IPS-18c (cell line): ENCODE measurements around the gene SCUBE3.

Experiments
- H3K4me3 ChIP-seq: 2 replicates; pipeline ENCODE4 v1.7.0; 2013; ENCODE audit warnings: low read depth, mild to moderate bottlenecking, low read length, moderate library complexity; ENCODE audit not compliant: insufficient read depth
- H3K9me3 ChIP-seq: one replicate; pipeline ENCODE4 v1.6.1; 2013; ENCODE audit warnings: mild to moderate bottlenecking, low read length, moderate library complexity; ENCODE audit not compliant: control insufficient read depth, insufficient read depth

SCUBE3 gene

GRCh38 chr6:35219683-35220326 lies 6.0 kb downstream of the SCUBE3 start:
- Histone ChIP-seq H3K4me3 (no peak overlapping the region), H3K9me3 (no peaks in the 10 kb centered on the region)

GRCh38 chr6:35220711-35221110 lies 7.0 kb downstream of the SCUBE3 start:
- no peak overlapping the region for H3K4me3 ChIP-seq
- no peaks in the 10 kb centered on the region for H3K9me3 ChIP-seq

- Histone ChIP-seq H3K9me3 (no peaks in the 10 kb centered on the region), H3K4me3 (no peak overlapping the region)
These were observed 9.6 kb downstream of the SCUBE3 start for GRCh38 chr6:35223396-35223795.

- H3K4me3 ChIP-seq, result no peak overlapping the region
- no peaks in the 10 kb centered on the region for H3K9me3 ChIP-seq
These were observed 11.0 kb downstream of the SCUBE3 start for GRCh38 chr6:35224720-35225119.

- Histone ChIP-seq H3K4me3 (no peak overlapping the region), H3K9me3 (no peaks in the 10 kb centered on the region)
These were observed 14.7 kb downstream of the SCUBE3 start for GRCh38 chr6:35228481-35228880.

- no peak overlapping the region for H3K4me3 ChIP-seq
These were observed 15.5 kb downstream of the SCUBE3 start for GRCh38 chr6:35229304-35229703.

GRCh38 chr6:35230498-35230897 lies 16.7 kb downstream of the SCUBE3 start:
- Histone ChIP-seq H3K9me3 (no peaks in the 10 kb centered on the region), H3K4me3 (no peak overlapping the region)

More at GRCh38 chr6:35229304-35229703, 15.5 kb downstream of the SCUBE3 start:
- H3K9me3 ChIP-seq, result no peaks in the 10 kb centered on the region

GRCh38 chr6:35230950-35231349 lies 17.2 kb downstream of the SCUBE3 start:
- H3K4me3 ChIP-seq, result no peak overlapping the region
- no peaks in the 10 kb centered on the region for H3K9me3 ChIP-seq

GRCh38 chr6:35231563-35231962 lies 17.8 kb downstream of the SCUBE3 start:
- Histone ChIP-seq H3K9me3 (no peaks in the 10 kb centered on the region), H3K4me3 (no peak overlapping the region)

GRCh38 chr6:35234901-35235300 lies 21.1 kb downstream of the SCUBE3 start:
- no peaks in the 10 kb centered on the region for H3K9me3 ChIP-seq
- no peak overlapping the region for H3K4me3 ChIP-seq

GRCh38 chr6:35236223-35236622 lies 22.5 kb downstream of the SCUBE3 start:
- Histone ChIP-seq H3K9me3 (no peaks in the 10 kb centered on the region), H3K4me3 (no peak overlapping the region)

- H3K4me3 ChIP-seq, result no peak overlapping the region
- no peaks in the 10 kb centered on the region for H3K9me3 ChIP-seq
These were observed 23.7 kb downstream of the SCUBE3 start for GRCh38 chr6:35237476-35237875.

GRCh38 chr6:35238843-35239289 lies 25.1 kb downstream of the SCUBE3 start:
- H3K9me3 ChIP-seq, result no peaks in the 10 kb centered on the region
- H3K4me3 ChIP-seq, result no peak overlapping the region

GRCh38 chr6:35239581-35239980 lies 25.8 kb downstream of the SCUBE3 start:
- H3K4me3 ChIP-seq, result no peak overlapping the region
- no peaks in the 10 kb centered on the region for H3K9me3 ChIP-seq

GRCh38 chr6:35240838-35241801 lies 27.4 kb downstream of the SCUBE3 start:
- H3K4me3 ChIP-seq, result no peak overlapping the region
- H3K9me3 ChIP-seq, result no peaks in the 10 kb centered on the region

GRCh38 chr6:35242486-35242885 lies 28.7 kb downstream of the SCUBE3 start:
- no peak overlapping the region for H3K4me3 ChIP-seq
- no peaks in the 10 kb centered on the region for H3K9me3 ChIP-seq

- Histone ChIP-seq H3K9me3 (no peaks in the 10 kb centered on the region), H3K4me3 (no peak overlapping the region)
These were observed 29.1 kb downstream of the SCUBE3 start for GRCh38 chr6:35242906-35243305.

GRCh38 chr6:35243386-35243958 lies 29.7 kb downstream of the SCUBE3 start:
- Histone ChIP-seq H3K9me3 (no peaks in the 10 kb centered on the region), H3K4me3 (no peak overlapping the region)
